ENCODE results near the gene KHSRP.
"Not testable (repeated sequence)": the region's sequence is repeated elsewhere in the genome, so short reads cannot be mapped to it uniquely, and the experiment has no call there.

KHSRP gene

DNA sequence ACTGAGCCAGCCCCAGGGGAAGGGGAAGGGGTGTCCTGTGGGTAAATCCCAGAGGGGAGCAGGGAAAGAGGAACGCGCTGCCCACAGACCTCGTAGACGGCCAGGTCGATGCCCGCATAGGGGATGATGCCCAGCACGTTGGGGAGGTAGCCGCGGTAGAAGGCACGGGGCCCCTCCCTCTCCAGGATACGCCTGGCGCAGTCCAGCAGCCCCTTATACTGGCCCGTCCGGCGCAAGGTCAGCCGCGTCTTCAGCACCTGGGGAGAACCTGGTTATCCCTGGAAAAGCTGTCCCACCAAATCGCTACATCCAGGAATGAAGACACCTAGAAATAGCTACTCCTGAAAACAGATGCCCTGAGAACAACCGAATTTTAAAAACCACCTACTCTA is 27.6 kb upstream of the KHSRP start:
- no peak for DNase-seq (ENCODE audit: low read depth in 2 of 2)

DNA sequence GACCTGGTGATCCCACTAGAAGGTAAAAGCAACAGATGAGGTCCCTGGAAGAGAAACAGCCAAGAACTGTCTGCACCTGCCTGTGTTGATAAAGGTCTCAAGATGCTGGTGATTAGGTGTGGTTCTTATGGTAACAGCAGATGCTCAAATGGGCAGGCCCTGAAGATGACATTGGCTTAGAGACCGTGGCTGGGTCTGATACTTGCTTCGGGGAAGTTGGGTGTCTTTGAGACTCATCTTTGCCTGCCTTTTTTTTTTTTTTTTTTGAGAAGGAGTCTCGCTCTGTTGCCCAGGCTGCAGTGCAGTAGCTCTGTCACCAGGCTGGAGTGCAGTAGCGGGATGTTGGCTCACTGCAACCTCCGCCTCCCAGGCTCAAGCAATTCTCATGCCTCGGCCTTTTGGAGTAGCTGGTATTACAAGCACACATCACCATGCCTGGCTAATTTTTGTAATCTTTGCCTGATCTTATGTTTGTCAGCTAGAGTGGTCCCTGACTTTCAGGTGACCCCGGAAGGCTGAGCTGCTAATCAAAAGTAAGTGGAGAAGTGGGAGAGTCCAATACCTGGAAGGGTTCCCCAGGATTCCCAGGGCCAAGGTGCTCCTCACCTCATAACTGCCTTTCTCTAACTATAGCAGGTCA is 27.1 kb upstream of the KHSRP start:
- DNase-seq (ENCODE audit: low read depth in 2 of 2), result no peak

DNA sequence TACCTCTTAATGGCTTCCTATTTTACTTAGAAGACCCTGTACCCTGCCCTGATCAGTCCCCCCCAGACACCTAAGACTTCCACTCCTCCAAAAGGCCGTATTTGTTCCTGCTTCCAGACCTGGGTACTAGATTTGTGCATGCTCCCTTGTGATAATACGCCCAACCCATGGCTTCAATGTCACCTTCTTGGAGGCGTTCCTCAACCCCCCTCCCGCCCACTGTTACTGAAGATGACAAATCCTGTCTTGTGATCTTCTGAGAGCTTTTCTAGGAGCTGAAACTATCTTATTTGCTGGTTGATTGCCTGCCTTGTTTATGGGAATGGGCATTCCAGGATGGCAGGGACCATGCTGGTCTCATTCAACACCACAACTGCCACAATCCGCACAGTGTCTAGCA is 25.6 kb upstream of the KHSRP start:
- no peak for DNase-seq (ENCODE audit: low read depth in 2 of 2)

DNA sequence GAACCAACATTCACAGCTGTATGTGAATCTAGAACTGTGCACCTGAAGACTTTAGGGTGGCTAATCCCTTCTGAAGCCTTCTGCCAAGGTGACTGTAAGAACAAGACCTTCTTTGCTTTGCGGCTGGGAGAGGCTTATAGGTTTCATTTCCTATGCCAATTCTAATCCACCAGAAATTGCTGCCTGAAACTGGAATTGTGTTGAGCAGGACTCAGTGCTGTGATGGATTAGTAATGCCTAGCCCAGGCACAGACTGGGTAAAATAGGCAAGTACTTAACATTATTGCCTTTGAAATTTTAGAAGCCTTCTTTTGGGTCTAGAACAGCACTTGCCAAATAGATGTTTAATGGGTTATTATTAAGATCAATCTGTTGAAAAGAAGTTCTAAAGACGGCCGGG is 23.4 kb upstream of the KHSRP start:
- DNase-seq (ENCODE audit: low read depth in 2 of 2), result no peak

DNA sequence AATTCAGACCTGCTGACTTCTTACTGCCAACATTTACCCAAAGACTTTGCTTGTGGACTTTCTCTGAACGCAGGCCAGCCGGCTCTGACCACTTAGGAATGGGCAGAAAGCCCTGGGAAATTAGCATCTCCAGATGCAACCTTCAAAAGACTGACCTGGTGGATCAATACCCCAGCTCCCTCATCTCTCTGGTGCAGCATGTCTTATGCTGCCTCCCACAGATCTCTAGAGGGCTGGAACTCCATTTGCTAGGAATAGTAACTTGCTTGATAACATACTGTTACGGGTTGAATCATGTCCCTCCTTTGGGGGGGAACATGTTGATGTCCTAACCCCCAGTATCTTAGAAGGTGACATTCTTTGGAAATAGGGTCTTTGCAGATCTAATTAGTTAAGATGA is 21.8 kb upstream of the KHSRP start:
- no peak for DNase-seq (ENCODE audit: low read depth in 2 of 2)

DNA sequence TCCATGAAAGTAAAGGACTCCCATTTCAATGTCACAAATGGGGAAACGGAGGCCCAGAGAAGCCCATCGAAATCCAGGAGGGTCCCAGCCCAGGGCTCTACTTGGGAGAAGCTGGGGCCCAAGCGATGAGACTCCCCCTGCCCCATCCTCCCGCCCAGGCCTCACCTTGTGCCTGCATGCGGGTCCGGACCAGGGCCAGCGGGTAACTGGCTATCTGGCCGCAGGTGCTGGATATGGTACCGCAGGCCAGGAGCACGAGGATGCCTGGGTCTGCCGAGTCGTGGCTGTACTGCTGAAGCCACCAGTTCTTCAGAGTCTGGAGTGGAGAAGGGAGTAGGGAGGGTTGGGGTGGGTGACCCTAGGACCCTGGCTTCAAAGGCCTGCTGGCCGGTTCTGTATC is 19.4 kb upstream of the KHSRP start:
- DNase-seq (ENCODE audit: low read depth in 2 of 2), result no peak

DNA sequence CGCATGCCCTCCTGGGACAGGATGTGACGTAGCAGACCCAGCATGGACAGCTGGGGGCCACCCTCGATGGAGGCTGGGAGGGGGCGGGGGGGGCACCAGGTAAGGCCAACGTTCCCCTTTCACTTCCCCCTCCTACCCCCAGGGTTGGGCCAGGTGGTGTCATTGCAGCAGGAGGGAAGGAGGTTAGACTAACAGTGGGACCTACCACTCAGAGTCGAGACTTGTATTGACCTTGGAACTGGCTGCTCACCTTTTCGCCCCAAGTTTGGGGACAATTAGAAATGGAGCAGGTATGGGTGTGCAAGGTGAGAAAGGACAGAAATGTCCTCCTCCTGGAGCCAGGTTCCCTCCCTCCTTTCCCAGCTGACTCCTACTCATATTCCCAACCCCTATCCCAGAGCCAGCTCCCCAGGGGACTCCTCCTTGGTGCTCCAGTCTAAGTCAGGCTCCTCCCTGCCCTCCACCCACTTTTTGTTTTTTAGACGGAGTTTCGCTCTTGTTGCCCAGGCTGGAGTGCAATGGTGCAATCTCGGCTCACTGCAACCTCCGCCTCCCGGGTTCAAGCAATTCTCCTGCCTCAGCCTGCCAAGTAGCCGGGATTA is 17.6 kb upstream of the KHSRP start:
- no peak for DNase-seq (ENCODE audit: low read depth in 2 of 2)

DNA sequence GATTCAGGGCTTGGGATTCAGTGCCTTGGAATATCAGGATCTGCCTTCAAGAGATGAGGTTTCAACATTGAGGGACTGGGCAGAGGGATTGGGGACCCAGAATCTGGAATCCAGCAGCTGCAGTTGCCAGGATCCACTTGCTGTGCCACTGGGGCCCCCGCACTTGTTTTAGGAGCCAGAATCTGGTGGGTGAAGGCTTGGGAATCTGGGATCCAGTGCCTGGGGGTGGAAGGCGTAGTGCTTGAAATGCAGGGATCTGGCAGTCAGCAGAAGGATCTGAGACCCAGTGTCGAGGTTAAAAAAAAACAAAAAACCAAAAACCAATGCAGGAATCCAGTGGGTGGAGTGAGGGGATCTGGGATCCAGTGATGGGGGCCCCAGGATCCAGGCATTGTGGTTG is 16.3 kb upstream of the KHSRP start:
- DNase-seq (ENCODE audit: low read depth in 2 of 2), result no peak

DNA sequence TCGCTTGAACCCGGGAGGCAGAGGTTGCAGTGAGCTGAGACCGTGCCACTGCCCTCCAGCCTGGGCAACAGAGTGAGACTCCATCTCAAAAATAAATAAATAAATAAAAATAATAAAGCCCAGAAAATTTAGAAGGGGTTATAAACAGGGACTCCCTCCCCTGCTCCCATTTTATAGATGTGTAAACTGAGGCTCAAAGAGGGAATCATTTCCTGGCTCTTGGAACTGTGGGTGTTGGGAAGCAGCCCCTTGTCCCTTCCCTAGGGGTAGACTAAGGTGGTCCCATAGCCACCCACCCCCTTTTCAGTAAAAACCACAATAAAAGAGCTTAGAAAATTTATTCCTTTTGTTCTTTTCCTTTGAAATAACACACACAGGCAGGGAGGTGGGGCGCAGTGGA is 15.1 kb upstream of the KHSRP start:
- no peak for DNase-seq (ENCODE audit: low read depth in 2 of 2)

DNA sequence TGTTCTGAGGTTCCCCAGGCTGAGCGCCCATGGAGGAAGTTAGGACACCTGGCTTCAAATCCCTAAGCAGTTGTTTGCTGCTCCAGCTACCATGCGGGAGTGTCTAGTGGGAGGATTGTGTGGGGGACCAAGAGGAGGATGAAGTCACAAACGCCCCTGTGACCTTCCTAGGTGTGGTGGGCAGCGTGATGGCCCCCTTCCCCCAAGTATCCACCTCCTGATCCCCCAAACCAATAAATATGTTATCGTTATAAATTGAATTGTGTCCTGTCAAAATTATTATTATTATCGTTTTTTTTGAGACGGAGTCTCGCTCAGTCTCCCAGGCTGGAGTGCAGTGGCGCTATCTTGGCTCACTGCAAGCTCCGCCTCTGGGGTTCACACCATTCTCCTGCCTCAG is 9.1 kb upstream of the KHSRP start, which contains the start of gene SLC25A41:
TSS of gene SLC25A41 (minus strand) at position 101 of the 400 bp plus-strand sequence. CDS start at position 31, 70 bp downstream.
- DNase-seq (ENCODE audit: low read depth in 2 of 2), result no peak

DNA sequence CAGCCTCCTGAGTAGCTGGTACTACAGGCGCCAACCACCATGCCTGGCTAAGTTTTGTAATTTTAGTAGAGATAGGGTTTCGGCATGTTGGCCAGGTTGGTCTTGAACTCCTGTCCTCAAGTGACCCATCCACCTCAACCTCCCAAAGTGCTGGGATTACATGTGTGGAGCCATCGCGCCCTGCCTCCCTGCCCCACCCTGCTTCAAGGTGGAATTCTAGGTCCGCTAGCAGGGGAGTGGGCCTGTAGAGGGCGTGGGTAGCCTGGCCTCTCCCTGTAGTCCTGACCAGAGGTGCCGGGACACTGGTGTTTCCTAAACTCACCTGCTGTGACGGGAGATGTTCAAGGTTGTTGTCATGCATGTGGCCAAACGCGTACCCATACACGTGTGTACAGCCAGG is 8.6 kb upstream of the KHSRP start:
- no peak for DNase-seq (ENCODE audit: low read depth in 2 of 2)

DNA sequence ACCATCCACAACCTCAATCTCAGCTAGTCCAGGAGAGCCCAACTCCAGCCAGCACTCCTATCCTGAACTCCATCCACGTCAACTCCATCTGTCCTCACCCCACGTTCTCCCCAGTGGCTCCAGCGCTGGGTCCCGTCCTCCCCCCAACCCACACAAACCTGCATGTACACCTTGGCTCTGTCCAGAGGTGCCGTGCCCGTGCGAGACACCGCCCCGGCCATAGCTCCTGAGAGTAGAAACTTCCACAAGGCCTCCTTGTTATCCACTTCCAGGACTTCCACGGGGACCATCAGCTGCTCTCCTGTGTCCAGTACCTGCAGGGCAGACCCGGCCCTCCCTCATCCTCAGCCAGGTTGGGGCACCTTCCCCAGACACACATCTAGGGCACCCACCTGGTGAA is 7.3 kb upstream of the KHSRP start:
- no peak for DNase-seq (ENCODE audit: low read depth in 2 of 2)

DNA sequence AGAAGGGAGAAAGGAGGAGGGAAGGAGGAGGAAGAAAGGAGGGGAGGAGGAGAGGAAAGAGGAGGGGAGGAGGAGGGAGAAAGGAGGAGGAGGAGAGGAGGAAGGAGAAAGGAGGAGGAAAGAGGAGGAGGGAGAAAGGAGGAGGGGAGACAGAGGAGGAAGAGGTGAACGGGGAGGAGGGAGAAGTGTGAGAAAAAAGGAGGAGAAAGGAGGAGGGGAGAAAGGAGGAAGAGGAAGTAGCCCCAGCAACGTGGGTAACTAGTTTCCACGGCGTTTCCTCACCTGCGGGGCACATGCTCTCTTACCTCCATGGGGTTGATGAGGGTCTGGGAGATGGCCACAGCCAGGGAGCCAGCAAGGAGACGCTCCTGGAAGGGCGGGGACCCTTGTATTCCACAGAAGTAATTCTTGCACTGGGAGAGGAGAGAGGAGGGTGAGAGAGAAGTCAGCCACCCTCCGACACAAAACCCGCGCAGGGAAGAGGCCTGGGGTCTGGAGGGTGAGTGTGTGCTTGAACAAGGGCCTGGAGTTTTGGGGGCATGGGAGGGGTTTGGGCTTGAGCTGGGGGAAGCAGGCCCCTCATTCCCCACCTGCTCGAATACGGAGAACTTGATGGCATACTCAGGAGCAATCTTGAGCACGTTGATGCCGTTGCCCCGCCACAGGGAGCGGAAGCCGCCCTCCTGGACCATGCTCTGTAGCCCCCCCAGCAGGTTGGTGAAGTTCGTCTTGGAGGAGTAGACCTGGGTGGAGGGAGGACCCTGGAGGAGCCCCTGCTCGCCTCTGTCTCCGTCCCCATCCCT is 5.0 kb upstream of the KHSRP start:
- DNase-seq (ENCODE audit: low read depth in 2 of 2), result no peak

DNA sequence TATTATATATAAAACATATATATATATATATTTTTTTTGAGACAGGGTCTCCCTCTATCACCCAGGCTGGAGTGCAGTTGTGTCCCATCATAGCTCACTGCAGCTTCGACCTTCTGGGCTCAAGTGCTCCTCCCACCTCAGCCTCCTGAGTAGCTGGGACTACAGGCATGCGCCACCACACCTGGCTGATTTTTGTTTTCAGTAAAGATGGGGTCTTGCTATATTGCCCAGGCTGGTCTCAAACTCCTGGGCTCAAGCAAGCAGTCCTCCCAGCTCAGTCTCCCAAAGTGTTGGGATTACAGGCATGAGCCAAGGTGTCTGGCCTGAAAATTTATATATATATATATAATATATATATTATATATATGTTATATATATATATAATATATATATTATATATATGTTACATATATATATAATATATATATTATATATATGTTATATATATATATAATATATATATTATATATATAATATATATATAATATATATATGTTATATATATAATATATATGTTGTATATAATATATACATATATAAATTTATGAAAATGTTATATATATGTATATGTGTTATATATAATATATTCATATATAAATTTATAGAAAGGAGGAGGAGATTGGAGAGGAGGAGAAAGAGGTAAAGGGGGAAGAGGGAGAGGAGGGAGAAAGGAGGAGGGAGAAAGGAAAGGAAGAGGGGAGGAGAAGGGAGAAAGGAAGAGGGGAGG is 4.2 kb upstream of the KHSRP start:
- not testable (repeated sequence) for DNase-seq (ENCODE audit: low read depth in 2 of 2)

DNA sequence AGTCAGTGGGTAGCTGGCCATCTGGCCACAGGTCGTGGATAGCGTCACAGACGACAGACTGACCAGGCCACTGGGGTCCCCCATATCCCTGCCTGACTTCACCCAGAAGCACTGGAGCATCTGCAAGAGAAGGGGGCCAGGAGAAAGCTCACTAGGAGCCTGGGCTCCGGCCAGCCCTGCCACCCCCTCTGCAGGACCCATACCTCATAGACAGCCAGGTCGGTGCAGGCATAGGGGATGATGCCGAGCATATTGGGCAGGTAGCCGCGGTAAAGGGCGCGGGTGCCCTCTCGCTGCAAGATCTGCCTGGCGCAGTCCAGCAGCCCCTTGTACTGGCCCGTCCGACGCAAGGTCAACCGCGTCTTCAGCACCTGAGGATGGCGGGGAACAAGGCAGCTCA is 2.5 kb upstream of the KHSRP start:
- no peak for DNase-seq (ENCODE audit: low read depth in 2 of 2)

DNA sequence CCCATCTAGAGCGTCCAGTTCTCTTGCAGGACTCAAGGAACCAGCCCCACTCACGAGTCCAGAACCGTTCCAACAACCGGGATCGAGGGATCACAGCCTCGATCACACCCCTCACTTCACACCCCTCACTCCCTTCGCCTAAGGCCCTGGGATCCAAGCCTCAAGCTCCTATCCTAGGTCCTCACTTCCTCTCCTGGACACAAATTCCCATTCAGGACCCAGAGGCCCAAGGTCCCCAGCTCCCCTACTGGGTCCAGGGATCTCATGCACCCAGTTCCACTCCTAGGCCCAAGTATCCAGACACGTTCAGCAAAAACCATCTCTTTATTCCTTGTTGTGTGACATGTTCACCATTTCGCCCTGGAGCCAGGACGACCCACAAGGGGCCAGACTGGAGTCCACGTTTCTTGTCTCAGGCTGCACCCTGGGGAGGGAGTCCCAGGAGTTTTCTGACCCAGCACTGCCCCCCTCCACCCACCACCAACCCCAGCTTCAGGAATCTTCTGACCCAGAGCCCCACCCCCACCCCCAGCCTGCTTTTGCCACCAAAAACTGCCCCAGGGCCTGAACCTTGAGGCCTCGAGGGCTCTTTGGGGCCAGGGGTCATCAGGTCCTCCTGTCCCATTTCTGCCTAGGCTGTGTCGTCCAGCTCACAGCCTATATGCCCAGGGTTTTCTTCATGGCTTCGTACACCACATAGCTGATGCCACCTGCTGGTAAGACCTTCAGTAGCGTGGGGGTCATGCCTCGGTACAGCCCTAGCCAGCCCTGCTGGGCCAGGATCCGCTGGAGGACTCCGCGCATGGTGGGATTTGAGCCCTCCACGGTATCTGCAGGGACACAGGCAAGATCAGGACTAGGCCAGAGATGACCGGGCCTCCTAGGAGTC is 1.4 kb upstream of the KHSRP start:
- DNase-seq (ENCODE audit: low read depth in 2 of 2), result no peak

DNA sequence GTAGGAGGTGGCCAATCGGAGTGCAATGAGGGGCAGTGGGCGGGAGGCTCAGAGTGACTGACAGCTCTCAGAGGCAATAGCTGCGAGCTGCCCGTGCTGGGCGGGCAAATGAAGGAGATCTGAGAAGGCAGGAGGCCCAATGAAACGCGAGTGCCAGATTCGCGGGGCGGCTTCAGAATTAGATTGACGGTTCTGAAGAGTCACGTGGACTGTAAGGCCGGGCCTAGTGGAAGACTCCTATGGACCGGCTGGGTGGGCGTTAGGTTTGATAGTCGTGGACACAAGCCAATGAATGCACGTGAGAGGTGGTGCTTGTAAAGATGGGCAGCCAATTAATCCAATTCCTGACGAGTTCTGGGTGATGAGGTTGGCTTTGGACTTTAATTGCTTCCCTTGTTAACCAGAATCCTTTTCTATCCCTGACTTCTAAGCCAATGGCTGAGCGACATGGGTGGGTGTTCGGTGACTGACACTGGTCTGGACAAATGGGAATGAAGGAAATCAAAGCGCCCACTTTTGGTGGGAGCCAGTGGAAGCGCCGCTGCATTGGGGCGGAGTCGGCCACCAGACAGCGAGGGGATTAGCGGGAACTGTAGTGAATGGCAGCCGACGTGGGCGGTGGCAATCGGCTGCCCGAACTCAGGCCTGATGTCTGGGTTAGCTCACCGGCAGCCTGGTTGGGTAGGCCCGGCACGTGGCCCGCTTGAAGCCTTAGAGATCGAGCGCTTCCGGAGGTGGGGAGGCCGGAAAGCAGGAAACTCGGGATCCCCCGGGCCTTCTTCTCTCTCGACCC is 524 bp upstream of the KHSRP start:
- DNase-seq (ENCODE audit: low read depth in 2 of 2), result peak; percentile 99 to 100

DNA sequence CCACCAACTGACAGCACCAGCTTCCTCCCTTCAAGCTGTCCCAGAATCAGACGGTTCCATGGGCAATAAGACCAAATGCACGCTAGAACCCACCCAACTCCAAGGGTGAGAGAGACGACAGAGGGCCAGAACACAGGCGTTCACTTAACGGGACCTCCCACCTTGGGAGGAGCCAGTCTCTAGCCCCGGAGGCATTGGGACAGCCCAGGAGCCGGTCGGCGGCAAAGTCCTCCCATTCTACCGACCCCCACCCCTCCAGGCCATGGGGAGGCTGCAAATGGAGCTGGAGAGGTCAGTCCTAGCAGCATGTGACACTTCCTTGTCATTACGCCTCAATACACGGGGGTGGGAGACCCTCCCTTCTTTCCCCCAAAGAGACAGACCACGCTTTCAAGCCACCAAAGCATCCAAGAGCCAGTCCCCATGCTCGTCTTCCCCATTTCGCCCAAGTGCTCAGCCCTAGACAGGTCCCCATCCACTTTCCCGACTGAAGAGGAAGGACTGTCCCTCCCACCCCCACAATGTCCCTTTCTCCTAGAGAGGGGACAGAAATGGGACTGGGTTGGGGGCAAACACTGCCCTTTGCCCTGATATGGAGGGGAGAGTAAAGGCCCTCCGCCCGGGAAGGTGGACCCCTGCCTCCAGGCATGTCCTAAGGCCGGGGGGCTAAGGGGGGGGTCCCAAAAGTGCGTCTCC is 964 bp downstream of the KHSRP start:
- DNase-seq (ENCODE audit: low read depth in 2 of 2), result no peak

DNA sequence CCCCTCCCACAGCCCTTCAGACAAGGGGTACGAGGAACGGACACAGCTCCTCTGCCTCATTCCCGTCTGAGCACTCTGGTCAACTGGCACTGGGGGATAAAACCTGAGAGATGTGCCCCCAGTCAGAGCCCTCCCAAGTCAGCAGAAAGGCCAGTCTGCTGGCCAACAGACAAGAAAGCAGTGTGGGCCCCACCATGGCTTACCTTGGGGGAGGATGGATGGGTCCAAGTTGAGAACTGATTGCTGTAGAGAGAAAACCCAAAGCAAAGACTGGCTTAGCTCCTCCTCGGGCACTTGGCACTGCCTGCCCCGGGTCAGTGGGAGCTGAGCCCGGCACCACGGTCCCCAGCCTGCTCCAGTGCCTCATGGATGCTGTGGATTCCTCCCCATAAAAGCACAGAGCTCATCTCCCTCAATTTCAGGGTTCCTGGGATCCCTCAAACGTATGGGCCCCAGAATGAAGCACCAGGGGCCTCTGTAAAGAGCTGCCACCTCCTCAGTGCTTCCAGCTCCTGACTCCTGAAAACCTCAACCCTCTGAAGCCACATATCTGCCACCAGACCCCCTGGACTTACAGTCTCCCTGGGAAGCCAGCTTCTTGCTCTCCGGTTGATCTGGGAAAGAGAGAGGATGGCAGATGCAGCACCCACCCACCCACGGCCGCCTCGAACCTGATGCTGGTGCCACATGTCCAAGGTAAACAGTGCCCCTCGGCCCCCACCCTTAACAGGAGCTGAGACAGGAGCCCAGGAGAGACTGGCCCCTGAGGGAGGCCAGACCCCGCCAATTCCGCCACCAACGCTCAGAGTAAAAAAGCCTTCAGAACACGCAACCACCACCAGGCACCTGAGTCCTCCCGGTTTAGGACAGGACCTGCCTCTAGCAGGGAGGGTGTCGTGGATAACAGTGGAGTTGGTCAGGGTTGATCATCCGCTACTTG is 3.3 kb downstream of the KHSRP start:
- no peak for DNase-seq (ENCODE audit: low read depth in 2 of 2)

All from stimulated activated CD4-positive, alpha-beta T cell treated with anti-CD3 and anti-CD28 coated beads, Interleukin-15, amount 100 ng/mL, for 48 hours (primary cell).